Keratinocyte (primary cell): ENCODE measurements around the gene TCF20.

Source experiments
- EZH2 ChIP-seq: IDR thresholded peaks from one replicate; pipeline ENCODE4 v1.6.1; 2012; ENCODE audit warnings: inconsistent platforms, mild to moderate bottlenecking, low read length, moderate library complexity
- TF ChIP-seq, protein P1 (sequence below), 3 experiments: IDR thresholded peaks in 1 of 3; conservative IDR thresholded peaks in 1 of 3; optimal IDR thresholded peaks in 1 of 3; 2 replicates in 2 of 3; 3 replicates in 1 of 3; pipeline versions ENCODE3 to v1.5.1; 2011; ENCODE audit warnings: low read length in 3 of 3, mild to moderate bottlenecking in 3 of 3, moderate library complexity in 2 of 3, control low read depth in 1 of 3, inconsistent platforms in 1 of 3; ENCODE audit not compliant: insufficient read depth in 2 of 3; ENCODE audit errors: extremely low read depth in 1 of 3

DNA sequence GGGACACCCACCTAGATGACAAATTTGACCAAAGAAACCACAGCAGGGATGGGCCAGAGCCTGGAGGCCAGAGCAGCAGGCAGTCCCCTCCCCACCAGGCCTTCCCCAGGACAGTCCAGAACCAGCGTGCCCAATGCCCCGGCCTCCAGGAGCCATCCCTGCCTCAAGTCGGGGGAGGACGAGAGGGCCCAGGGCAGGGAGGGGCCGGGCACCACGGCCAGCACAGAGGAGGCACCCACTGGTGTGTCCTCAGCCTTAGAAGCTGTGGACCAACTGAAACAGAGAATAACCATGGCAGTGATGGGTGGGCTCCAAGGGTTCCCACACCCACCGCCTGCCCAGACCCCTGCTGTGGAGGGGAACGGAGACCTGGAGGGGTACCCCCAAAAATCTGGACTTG lies 28.3 kb upstream of the TCF20 start:
- TF ChIP-seq, protein P1, sequence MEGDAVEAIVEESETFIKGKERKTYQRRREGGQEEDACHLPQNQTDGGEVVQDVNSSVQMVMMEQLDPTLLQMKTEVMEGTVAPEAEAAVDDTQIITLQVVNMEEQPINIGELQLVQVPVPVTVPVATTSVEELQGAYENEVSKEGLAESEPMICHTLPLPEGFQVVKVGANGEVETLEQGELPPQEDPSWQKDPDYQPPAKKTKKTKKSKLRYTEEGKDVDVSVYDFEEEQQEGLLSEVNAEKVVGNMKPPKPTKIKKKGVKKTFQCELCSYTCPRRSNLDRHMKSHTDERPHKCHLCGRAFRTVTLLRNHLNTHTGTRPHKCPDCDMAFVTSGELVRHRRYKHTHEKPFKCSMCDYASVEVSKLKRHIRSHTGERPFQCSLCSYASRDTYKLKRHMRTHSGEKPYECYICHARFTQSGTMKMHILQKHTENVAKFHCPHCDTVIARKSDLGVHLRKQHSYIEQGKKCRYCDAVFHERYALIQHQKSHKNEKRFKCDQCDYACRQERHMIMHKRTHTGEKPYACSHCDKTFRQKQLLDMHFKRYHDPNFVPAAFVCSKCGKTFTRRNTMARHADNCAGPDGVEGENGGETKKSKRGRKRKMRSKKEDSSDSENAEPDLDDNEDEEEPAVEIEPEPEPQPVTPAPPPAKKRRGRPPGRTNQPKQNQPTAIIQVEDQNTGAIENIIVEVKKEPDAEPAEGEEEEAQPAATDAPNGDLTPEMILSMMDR (optimal IDR thresholded peaks at IDR 0.05 in 1 of 3, IDR thresholded peaks at IDR 0.05 in 1 of 3, conservative IDR thresholded peaks at IDR 0.05 in 1 of 3; ENCODE audit: extremely low read depth in 1 of 3, insufficient read depth in 2 of 3, low read length in 3 of 3), result no peak
- no peak for TF ChIP-seq EZH2
